PC-3 (cell line): ENCODE measurements around the gene ASTN2. TPM values are rescaled to one million over a fixed set of nuclear protein-coding genes. Genes with fewer than 3 reads are reported as not detected.

Source experiments
- ATAC-seq: fragments of 200-7000 bp; cut with Tn5 transposase; 2 replicates; pipeline ENCODE4 v1.9.1; 2020; ENCODE audit warnings: mild to moderate bottlenecking, moderate library complexity
- BruUV-seq: library from RNA; stranded (reverse); fragments of 400-500 nt; replicated peaks from 2 replicates; lab custom pipeline; 2021; lab: Mats Ljungman, UMichigan
- CTCF ChIA-PET: fragments of 300-600 bp; sonication (Branson Sonifier 250); formaldehyde crosslinking; loops from one replicate; lab custom pipeline; 2022; ENCODE audit warnings: antibody characterized with exemption; lab: Charles Lee
- POLR2A ChIA-PET: fragments of 300-600 bp; sonication (Branson Sonifier 250); formaldehyde crosslinking; loops from one replicate; lab custom pipeline; 2022; ENCODE audit warnings: antibody characterized with exemption; ENCODE audit not compliant: unreplicated experiment; lab: Charles Lee
- DNase-seq: peaks from one replicate; pipeline ENCODE4 v3.0.0-alpha.2; 2015
- H2AFZ ChIP-seq: fragments of 300-600 bp; sonication (generic); 2 replicates; pipeline ENCODE4 v1.6.0; 2016; ENCODE audit warnings: antibody characterized with exemption, low read length
- H3F3A ChIP-seq: fragments of 300-600 bp; sonication (generic); one replicate; pipeline ENCODE4 v1.6.0; 2017; ENCODE audit warnings: antibody characterized with exemption, low read length, control low read depth, mild to moderate bottlenecking; ENCODE audit not compliant: unreplicated experiment
- H3K27ac ChIP-seq: fragments of 300-600 bp; sonication (generic); 2 replicates; pipeline ENCODE4 v1.5.1; 2016; ENCODE audit warnings: mild to moderate bottlenecking, low read length
- H3K27me3 ChIP-seq: fragments of 300-600 bp; sonication (generic); 2 replicates; pipeline ENCODE4 v1.6.1; 2016; ENCODE audit warnings: low read length, mixed read lengths
- H3K36me3 ChIP-seq: fragments of 300-600 bp; sonication (generic); 2 replicates; pipeline ENCODE4 v1.6.1; 2016; ENCODE audit warnings: low read depth, mixed run types, low read length, mixed read lengths
- H3K4me1 ChIP-seq: fragments of 300-600 bp; sonication (generic); 2 replicates; pipeline ENCODE4 v1.5.1; 2016; ENCODE audit warnings: low read length; ENCODE audit not compliant: insufficient read depth
- H3K4me2 ChIP-seq: fragments of 300-600 bp; sonication (generic); 2 replicates; pipeline ENCODE4 v1.6.0; 2016; ENCODE audit warnings: low read length
- H3K4me3 ChIP-seq: fragments of 300-600 bp; sonication (generic); 2 replicates; pipeline ENCODE4 v1.5.1; 2016; ENCODE audit warnings: mild to moderate bottlenecking, low read length, mixed read lengths
- H3K79me2 ChIP-seq: fragments of 300-600 bp; sonication (generic); 2 replicates; pipeline ENCODE4 v1.6.1; 2017; ENCODE audit warnings: low read length, mixed read lengths
- H3K9ac ChIP-seq: fragments of 300-600 bp; sonication (generic); 2 replicates; pipeline ENCODE4 v1.6.0; 2016; ENCODE audit warnings: mild to moderate bottlenecking, low read length
- H3K9me2 ChIP-seq: fragments of 300-600 bp; sonication (generic); replicated peaks from 2 replicates; pipeline ENCODE4 v1.6.1; 2016; ENCODE audit warnings: mixed run types, low read length, mixed read lengths
- H3K9me3 ChIP-seq: fragments of 300-600 bp; sonication (generic); 2 replicates; pipeline ENCODE4 v1.6.1; 2016; ENCODE audit warnings: low read length, mixed read lengths
- H4K20me1 ChIP-seq: fragments of 300-600 bp; sonication (generic); 2 replicates; pipeline ENCODE4 v1.6.1; 2016; ENCODE audit warnings: low read length, mixed read lengths
- EZH2 ChIP-seq: fragments of 300-600 bp; sonication (generic); IDR thresholded peaks from one replicate; pipeline ENCODE4 v1.6.1; 2017; ENCODE audit warnings: antibody characterized with exemption, mild to moderate bottlenecking, low read length; ENCODE audit not compliant: unreplicated experiment
- EZH2phosphoT487 ChIP-seq: fragments of 300-600 bp; sonication (generic); IDR thresholded peaks from 2 replicates; pipeline ENCODE4 v1.6.1; 2018; ENCODE audit warnings: mild to moderate bottlenecking, antibody characterized with exemption, low read length, borderline replicate concordance
- intact Hi-C: fragments of 100-400 bp; cut with micrococcal nuclease; formaldehyde crosslinking; loops from 2 replicates; pipeline ENCODE4 v1.9.0; 2023
- total RNA-seq: library from RNA; depleted of rRNA; stranded (reverse); fragments of >200 nt; gene quantifications from 2 replicates; pipeline ENCODE4 v1.2.3, GENCODE V29; 2014
- TF ChIP-seq, protein P1 (sequence below): fragments of 300-600 bp; sonication (generic); conservative IDR thresholded peaks from 2 replicates; pipeline ENCODE4 v1.5.1; 2017; ENCODE audit warnings: antibody characterized with exemption, low read depth, mild to moderate bottlenecking, low read length

ASTN2 gene
- total RNA-seq, 1 experiment from 2014 or later = 3.5 TPM

GRCh38 chr9:116913536-116913935 is 501.3 kb downstream of the ASTN2 start:
- Histone ChIP-seq H3K36me3 (no peaks in the 10 kb centered on the region), H3K27ac (no peak overlapping the region), H3K4me3 (no peak overlapping the region), H3K4me2 (no peak overlapping the region), H4K20me1 (no peaks in the 10 kb centered on the region), H3K9ac (no peak overlapping the region), H3K9me3 (no peaks in the 10 kb centered on the region), H2AFZ (no peak overlapping the region), H3F3A (no peaks in the 10 kb centered on the region), H3K4me1 (peaks cover 12% of the 10 kb centered on the region; the same call in 1 of the 2 replicates), H3K79me2 (no peaks in the 10 kb centered on the region), H3K27me3 (no peaks in the 10 kb centered on the region), H3K9me2 (no peaks in the 10 kb centered on the region)
- ChIA-PET POLR2A (no interaction called here), CTCF (no interaction called here)
- BruUV-seq = no TSS peak
- intact Hi-C loops = no loop called here
- no peak for DNase-seq
- ATAC-seq = no peak
- no peak for TF ChIP-seq EZH2phosphoT487
- TF ChIP-seq, protein P1, sequence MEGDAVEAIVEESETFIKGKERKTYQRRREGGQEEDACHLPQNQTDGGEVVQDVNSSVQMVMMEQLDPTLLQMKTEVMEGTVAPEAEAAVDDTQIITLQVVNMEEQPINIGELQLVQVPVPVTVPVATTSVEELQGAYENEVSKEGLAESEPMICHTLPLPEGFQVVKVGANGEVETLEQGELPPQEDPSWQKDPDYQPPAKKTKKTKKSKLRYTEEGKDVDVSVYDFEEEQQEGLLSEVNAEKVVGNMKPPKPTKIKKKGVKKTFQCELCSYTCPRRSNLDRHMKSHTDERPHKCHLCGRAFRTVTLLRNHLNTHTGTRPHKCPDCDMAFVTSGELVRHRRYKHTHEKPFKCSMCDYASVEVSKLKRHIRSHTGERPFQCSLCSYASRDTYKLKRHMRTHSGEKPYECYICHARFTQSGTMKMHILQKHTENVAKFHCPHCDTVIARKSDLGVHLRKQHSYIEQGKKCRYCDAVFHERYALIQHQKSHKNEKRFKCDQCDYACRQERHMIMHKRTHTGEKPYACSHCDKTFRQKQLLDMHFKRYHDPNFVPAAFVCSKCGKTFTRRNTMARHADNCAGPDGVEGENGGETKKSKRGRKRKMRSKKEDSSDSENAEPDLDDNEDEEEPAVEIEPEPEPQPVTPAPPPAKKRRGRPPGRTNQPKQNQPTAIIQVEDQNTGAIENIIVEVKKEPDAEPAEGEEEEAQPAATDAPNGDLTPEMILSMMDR = no peak
- no peak for TF ChIP-seq EZH2

DNA sequence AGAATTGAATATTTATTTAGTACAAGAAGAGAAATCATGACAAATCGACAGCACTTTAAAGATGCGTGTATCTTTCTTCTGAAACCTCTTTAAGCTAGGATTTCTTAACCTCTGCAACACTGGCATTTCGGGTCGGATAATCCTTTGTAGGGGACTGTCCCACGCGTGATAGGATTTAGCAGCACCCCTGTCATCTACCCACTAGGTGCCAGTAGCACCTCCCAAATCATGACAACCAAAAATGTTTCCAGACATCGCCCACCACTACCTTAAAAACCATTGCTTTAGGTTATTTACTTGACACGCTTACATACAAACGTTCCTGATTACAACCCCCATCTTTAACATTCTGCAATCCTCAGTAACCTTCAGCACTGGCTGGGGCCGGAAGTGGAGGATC is 504.7 kb downstream of the ASTN2 start:
- intact Hi-C loops = no loop called here
- Histone ChIP-seq H3K4me2 (no peak overlapping the region), H2AFZ (no peak overlapping the region), H3F3A (no peaks in the 10 kb centered on the region), H4K20me1 (no peaks in the 10 kb centered on the region), H3K4me3 (no peak overlapping the region), H3K36me3 (no peaks in the 10 kb centered on the region), H3K27ac (no peak overlapping the region), H3K9me3 (no peaks in the 10 kb centered on the region), H3K9ac (no peak overlapping the region), H3K4me1 (peaks cover 12% of the 10 kb centered on the region; the same call in 1 of the 2 replicates), H3K9me2 (no peaks in the 10 kb centered on the region), H3K79me2 (no peaks in the 10 kb centered on the region), H3K27me3 (no peaks in the 10 kb centered on the region)
- TF ChIP-seq EZH2 = no peak
- no peak for TF ChIP-seq EZH2phosphoT487
- TF ChIP-seq, protein P1 = 0 out of 2 replicates have a peak, but pooled peaks have one; percentile 20
- no TSS peak for BruUV-seq
- ChIA-PET CTCF (no interaction called here), POLR2A (no interaction called here)
- DNase-seq (peak; percentile 2), ATAC-seq (no peak)

GRCh38 chr9:116907989-116908388 is 506.9 kb downstream of the ASTN2 start:
- no peaks in the 10 kb centered on the region for H4K20me1 ChIP-seq
- no peaks in the 10 kb centered on the region for H3F3A ChIP-seq
- DNase-seq (no peak), ATAC-seq (no peak)
- no peaks in the 10 kb centered on the region for H3K9me2 ChIP-seq
- no peak overlapping the region for H3K4me2 ChIP-seq
- TF ChIP-seq EZH2 (no peak), EZH2phosphoT487 (no peak)
- TF ChIP-seq, protein P1 = no peak
- H3K36me3 ChIP-seq = no peaks in the 10 kb centered on the region
- no peak overlapping the region for H3K27ac ChIP-seq
- H3K9me3 ChIP-seq = no peaks in the 10 kb centered on the region
- H3K4me1 ChIP-seq = peaks cover 12% of the 10 kb centered on the region; the same call in 1 of the 2 replicates
- intact Hi-C loops = no loop called here
- H3K9ac ChIP-seq = no peak overlapping the region
- CTCF ChIA-PET = no interaction called here
- no peak overlapping the region for H2AFZ ChIP-seq
- H3K79me2 ChIP-seq = no peaks in the 10 kb centered on the region
- no TSS peak for BruUV-seq
- no peak overlapping the region for H3K4me3 ChIP-seq
- no peaks in the 10 kb centered on the region for H3K27me3 ChIP-seq
- POLR2A ChIA-PET = no interaction called here
